HepG2 (cell line): Measurements from ENCODE around the gene COL27A1. TPM values are rescaled to one million over a fixed set of nuclear protein-coding genes. Genes with fewer than 3 reads are reported as not detected.

ENCODE experiments used
- ATAC-seq: fragments of 200-7000 bp; cut with Tn5 transposase; 3 replicates; pipeline ENCODE4 v1.9.1; 2020; ENCODE audit warnings: mild to moderate bottlenecking, moderate library complexity
- BruUV-seq: library from RNA; stranded (reverse); fragments of 400-500 nt; replicated peaks from 2 replicates; lab custom pipeline; 2021; lab: Mats Ljungman, UMichigan
- CTCF ChIA-PET: fragments of 300-600 bp; formaldehyde crosslinking; extraction: SDS; loops from one replicate; lab custom pipeline; 2021; ENCODE audit warnings: low total read pairs, inconsistent platforms, low intra/inter-chr PET ratio; lab: Yijun Ruan, JAX
- POLR2A ChIA-PET: fragments of 350-600 bp; sonication (Branson Sonifier 250); formaldehyde crosslinking; loops from one replicate; lab custom pipeline; 2020; ENCODE audit warnings: antibody characterized with exemption, inconsistent platforms; lab: Yijun Ruan, JAX
- DNase-seq: peaks from one replicate; pipeline ENCODE4 v3.0.0-alpha.2; 2015; ENCODE audit warnings: low spot score
- FAIRE-seq: peaks from 3 replicates; lab custom pipeline; 2011; peaks lifted over from hg19 to GRCh38; lab: Jason Lieb, UNC
- H2AFZ ChIP-seq: one replicate; pipeline ENCODE4 v1.6.1; 2011; ENCODE audit warnings: low read length, inconsistent platforms
- H3K27ac ChIP-seq: fragments of 300-600 bp; 3 replicates; pipeline ENCODE4 v1.8.0; 2011; ENCODE audit warnings: mixed run types, mild to moderate bottlenecking, mixed read lengths, low read length, inconsistent platforms; ENCODE audit not compliant: insufficient read depth; ENCODE audit errors: extremely low read length
- H3K27me3 ChIP-seq, 2 experiments: fragments of 200-600 bp in 1 of 2; 2 replicates in 1 of 2; 3 replicates in 1 of 2; pipeline versions ENCODE4 v1.6.0 to v1.8.0; 2011; ENCODE audit warnings: low read length in 2 of 2, mild to moderate bottlenecking in 2 of 2, moderate library complexity in 2 of 2, inconsistent platforms in 1 of 2; ENCODE audit not compliant: insufficient read depth in 2 of 2, control insufficient read depth in 1 of 2
- H3K36me3 ChIP-seq, 2 experiments: fragments of 200-600 bp in 1 of 2; replicated peaks in 1 of 2; 2 replicates in 1 of 2; 3 replicates in 1 of 2; pipeline versions ENCODE4 v1.5.1 to v1.8.0; 2011; ENCODE audit warnings: low read length in 2 of 2, inconsistent platforms in 1 of 2; ENCODE audit not compliant: insufficient read depth in 2 of 2, control insufficient read depth in 1 of 2
- H3K4me1 ChIP-seq: 2 replicates; pipeline ENCODE4 v1.5.1; 2012; ENCODE audit warnings: low read length, inconsistent platforms; ENCODE audit not compliant: insufficient read depth
- H3K4me2 ChIP-seq: 2 replicates; pipeline ENCODE4 v1.6.0; 2011; ENCODE audit warnings: low read depth, low read length, inconsistent platforms
- H3K4me3 ChIP-seq, 3 experiments: fragments of 200-600 bp in 1 of 3; sonication (generic), shearing (Covaris generic) in 1 of 3; replicated peaks in 1 of 3; 2 replicates each; pipeline ENCODE4 v1.5.1; 2011 to 2016; ENCODE audit warnings: low read length in 3 of 3, inconsistent platforms in 2 of 3, low read depth in 2 of 3, mild to moderate bottlenecking in 2 of 3, control low read depth in 1 of 3, mixed read lengths in 1 of 3; ENCODE audit not compliant: insufficient read depth in 1 of 3
- H3K79me2 ChIP-seq: one replicate; pipeline ENCODE4 v1.6.1; 2011; ENCODE audit warnings: low read length, inconsistent platforms; ENCODE audit not compliant: insufficient read depth
- H3K9ac ChIP-seq: 2 replicates; pipeline ENCODE4 v1.6.0; 2011; ENCODE audit warnings: mild to moderate bottlenecking, low read depth, low read length, inconsistent platforms; ENCODE audit not compliant: insufficient read depth
- H3K9me3 ChIP-seq: 2 replicates; pipeline ENCODE4 v1.5.1; 2012; ENCODE audit warnings: mild to moderate bottlenecking, low read length
- H4K20me1 ChIP-seq: 2 replicates; pipeline ENCODE4 v1.6.0; 2011; ENCODE audit warnings: inconsistent platforms, mild to moderate bottlenecking, low read length, moderate library complexity; ENCODE audit not compliant: insufficient read depth
- ARNT2 ChIP-seq: sonication (generic); formaldehyde crosslinking; IDR thresholded peaks from 2 replicates; pipeline ENCODE4 v1.8.0; 2022; ENCODE audit warnings: mild to moderate bottlenecking, low read depth, missing genetic modification reagents, moderate library complexity
- GATA4 ChIP-seq: sonication (generic); IDR thresholded peaks from 2 replicates; pipeline ENCODE4 v1.6.1; 2016; ENCODE audit warnings: antibody characterized with exemption, low read depth, borderline replicate concordance
- HNRNPK ChIP-seq: fragments of 200-400 bp; formaldehyde crosslinking; IDR thresholded peaks from 2 replicates; pipeline ENCODE4 v1.6.1; 2018; ENCODE audit warnings: low read length, low read depth, moderate library complexity, mild to moderate bottlenecking; ENCODE audit not compliant: poor library complexity, severe bottlenecking
- NR3C1 ChIP-seq: sonication (generic); formaldehyde crosslinking; IDR thresholded peaks from 2 replicates; pipeline ENCODE4 v1.4.0; 2020; ENCODE audit warnings: missing genetic modification reagents
- PCBP1 ChIP-seq: fragments of 200-400 bp; formaldehyde crosslinking; IDR thresholded peaks from 2 replicates; pipeline ENCODE4 v1.6.1; 2017; ENCODE audit warnings: mild to moderate bottlenecking, low read depth, low read length, borderline replicate concordance
- PCBP2 ChIP-seq: fragments of 200-400 bp; formaldehyde crosslinking; optimal IDR thresholded peaks from 2 replicates; pipeline ENCODE3; 2018; ENCODE audit warnings: low read length, low read depth; ENCODE audit not compliant: poor library complexity, severe bottlenecking
- SMAD1 ChIP-seq: sonication (generic); formaldehyde crosslinking; IDR thresholded peaks from 2 replicates; pipeline ENCODE4 v1.4.0; 2020; ENCODE audit warnings: missing genetic modification reagents, low read depth, mild to moderate bottlenecking, borderline replicate concordance
- STAG1 ChIP-seq: sonication (generic); formaldehyde crosslinking; IDR thresholded peaks from 2 replicates; pipeline ENCODE4 v1.4.0; 2020; ENCODE audit warnings: missing genetic modification reagents
- ZGPAT ChIP-seq: IDR thresholded peaks from 2 replicates; pipeline ENCODE4 v1.6.1; 2016; ENCODE audit warnings: mild to moderate bottlenecking
- ZNF318 ChIP-seq: sonication (generic); formaldehyde crosslinking; IDR thresholded peaks from 2 replicates; pipeline ENCODE4 v1.4.0; 2020; ENCODE audit warnings: mild to moderate bottlenecking, missing genetic modification reagents
- ZNF788 ChIP-seq: sonication (generic); formaldehyde crosslinking; IDR thresholded peaks from 2 replicates; pipeline ENCODE4 v1.5.0; 2020; ENCODE audit warnings: mild to moderate bottlenecking, missing genetic modification reagents, borderline replicate concordance
- WGBS: methylation state at CpG from one replicate; pipeline ENCODE4 v1.1.6; 2017; ENCODE audit warnings: low lambda C conversion rate; 5-methylcytosine and 5-hydroxymethylcytosine counted together
- in situ Hi-C: cut with HindIII; loops from 2 replicates; pipeline ENCODE4 v1.10.0; 2017; ENCODE audit warnings: low pct_unique_long_range_greater_than_20kb; ENCODE audit not compliant: extremely low pct_ligation_motif_present
- intact Hi-C: fragments of 100-400 bp; cut with micrococcal nuclease; formaldehyde crosslinking; loops from one replicate; pipeline ENCODE4 v1.10.0; 2022; ENCODE audit not compliant: unreplicated experiment
- polyA plus RNA-seq, 8 experiments: library from polyadenylated mRNA; depleted of rRNA in 3 of 8; stranded (reverse) in 7 of 8; unstranded in 1 of 8; fragments of >200 nt; fragmentation: Illumina TruSeq in 4 of 8; extraction: Trizol in 4 of 8; gene quantifications; 2 replicates each; pipeline versions ENCODE4 v1.2.1 to v1.2.3, GENCODE V29; 2011 to 2016; ENCODE audit warnings: low read depth in 4 of 8, missing spikeins in 1 of 8, mixed read lengths in 1 of 8; ENCODE audit not compliant: insufficient read depth in 1 of 8
- total RNA-seq, 5 experiments: library from RNA; depleted of rRNA; stranded (reverse); fragments of >200 nt; fragmentation: Illumina TruSeq; extraction: Trizol; gene quantifications; 2 replicates each; pipeline ENCODE4 v1.2.3, GENCODE V29; 2016; ENCODE audit warnings: low read depth in 1 of 5

COL27A1 gene
- total and polyA plus RNA-seq, 2 of the 13 experiments (the other 11 are each of a cell fraction or from before 2014, with no cell fraction given): 71.3 to 89.1 TPM

- CTCF ChIA-PET: interaction anchor here (0.6 to 0.8 kb wide), 3 partner anchors 65 to 311 kb away, joined by 3 to 4 read pairs (median 3); no protein-coding TSS in a partner anchor
- POLR2A ChIA-PET: no interaction called here
- TF ChIP-seq HNRNPK (no peak), STAG1 (CRISPR knock-in tag) (peak; percentile 79), SMAD1 (CRISPR knock-in tag) (no peak), ZNF788 (no peak), ARNT2 (no peak), ZGPAT (no peak), NR3C1 (CRISPR knock-in tag) (no peak), PCBP1 (no peak), GATA4 (no peak), PCBP2 (no peak), ZNF318 (no peak)
These were observed 184.0 kb downstream of the COL27A1 start for GRCh38 chr9:114339130-114339908.

More at GRCh38 chr9:114339130-114339908, 184.0 kb downstream of the COL27A1 start:
- intact Hi-C loops: loop anchor here (5.0 kb wide), 1 partner anchor 48 kb away; the partner anchor contains the start of gene AKNA
- no peaks in the 10 kb centered on the region for H3K9me3 ChIP-seq
- H3K27me3 ChIP-seq: no peaks in the 10 kb centered on the region
- H3K79me2 ChIP-seq: no peaks in the 10 kb centered on the region
- H3K4me2 ChIP-seq: no peak overlapping the region
- in situ Hi-C loops: no loop called here
- H3K27ac ChIP-seq: no peak overlapping the region
- H3K36me3 ChIP-seq: peaks cover 1 to 5% of the 10 kb centered on the region in 2 experiments; a peak in 2 of 5 replicates
- no peak overlapping the region for H3K9ac ChIP-seq
- H2AFZ ChIP-seq: no peak overlapping the region
- BruUV-seq: no TSS peak
- no peaks in the 10 kb centered on the region for H4K20me1 ChIP-seq
- H3K4me3 ChIP-seq: no peak overlapping the region
- FAIRE-seq (peak; percentile 72), DNase-seq (peak; percentile 35), ATAC-seq (peak; percentile 84)
- 76% methylated on average over 15 of the region's 16 CpGs for WGBS
- peaks cover 9% of the 10 kb centered on the region for H3K4me1 ChIP-seq
